Trophoblast cell (in vitro differentiated cells and primary cell): ENCODE results near the gene GOLGA6A.
"Not testable (repeated sequence)": the region's sequence is repeated elsewhere in the genome, so short reads cannot be mapped to it uniquely, and the experiment has no call there.

Experiments
- DNase-seq, 2 donors: peaks; one replicate each; pipeline ENCODE4 v3.0.0-alpha.2; 2016
- H2AFZ ChIP-seq: 2 replicates; pipeline ENCODE4 v1.6.1; 2013; ENCODE audit warnings: low read length, moderate library complexity, mild to moderate bottlenecking; ENCODE audit not compliant: insufficient read depth, poor library complexity
- H2AK5ac ChIP-seq: 2 replicates; pipeline ENCODE4 v1.6.1; 2013; ENCODE audit warnings: mild to moderate bottlenecking, low read length
- H2BK120ac ChIP-seq: 2 replicates; pipeline ENCODE4 v1.6.1; 2013; ENCODE audit warnings: low read length, mild to moderate bottlenecking, moderate library complexity; ENCODE audit not compliant: insufficient read depth, poor library complexity
- H2BK12ac ChIP-seq: 2 replicates; pipeline ENCODE4 v1.6.1; 2013; ENCODE audit warnings: mild to moderate bottlenecking, low read length, moderate library complexity
- H2BK5ac ChIP-seq: 2 replicates; pipeline ENCODE4 v1.6.1; 2013; ENCODE audit warnings: low read length, low read depth, moderate library complexity, mild to moderate bottlenecking; ENCODE audit not compliant: poor library complexity
- H3K14ac ChIP-seq: 2 replicates; pipeline ENCODE4 v1.6.1; 2013; ENCODE audit warnings: mild to moderate bottlenecking, low read length
- H3K18ac ChIP-seq: 2 replicates; pipeline ENCODE4 v1.6.1; 2013; ENCODE audit warnings: mild to moderate bottlenecking, low read length
- H3K23ac ChIP-seq: 2 replicates; pipeline ENCODE4 v1.6.1; 2013; ENCODE audit warnings: low read length
- H3K27ac ChIP-seq: 2 replicates; pipeline ENCODE4 v1.5.1; 2013; ENCODE audit warnings: low read depth, mild to moderate bottlenecking, inconsistent platforms, low read length, moderate library complexity
- H3K27me3 ChIP-seq: 2 replicates; pipeline ENCODE4 v1.6.1; 2013; ENCODE audit warnings: inconsistent platforms, mild to moderate bottlenecking, low read length, moderate library complexity; ENCODE audit not compliant: insufficient read depth
- H3K36me3 ChIP-seq, 2 experiments: 1 replicate in 1 of 2; 2 replicates in 1 of 2; pipeline ENCODE4 v1.6.1; 2013; ENCODE audit warnings: low read length in 2 of 2, mild to moderate bottlenecking in 2 of 2, moderate library complexity in 1 of 2; ENCODE audit not compliant: insufficient read depth in 2 of 2, control insufficient read depth in 1 of 2
- H3K4ac ChIP-seq: 2 replicates; pipeline ENCODE4 v1.6.1; 2013; ENCODE audit warnings: low read depth, mild to moderate bottlenecking, low read length, moderate library complexity
- H3K4me1 ChIP-seq, 2 experiments: 1 replicate in 1 of 2; 2 replicates in 1 of 2; pipeline ENCODE4 v1.6.1; 2013; ENCODE audit warnings: low read length in 2 of 2, mild to moderate bottlenecking in 2 of 2, moderate library complexity in 1 of 2; ENCODE audit not compliant: insufficient read depth in 2 of 2, control insufficient read depth in 1 of 2
- H3K4me2 ChIP-seq: 2 replicates; pipeline ENCODE4 v1.6.1; 2013; ENCODE audit warnings: inconsistent platforms, mild to moderate bottlenecking, low read length, moderate library complexity
- H3K4me3 ChIP-seq: 2 replicates; pipeline ENCODE4 v1.5.1; 2013; ENCODE audit warnings: mild to moderate bottlenecking, low read depth, low read length, inconsistent platforms
- H3K79me1 ChIP-seq: one replicate; pipeline ENCODE4 v1.6.1; 2013; ENCODE audit warnings: low read length
- H3K79me2 ChIP-seq: 2 replicates; pipeline ENCODE4 v1.6.1; 2013; ENCODE audit warnings: low read length, mild to moderate bottlenecking; ENCODE audit not compliant: control insufficient read depth, insufficient read depth, poor library complexity
- H3K9ac ChIP-seq: 2 replicates; pipeline ENCODE4 v1.6.1; 2013; ENCODE audit warnings: mild to moderate bottlenecking, low read length
- H3K9me3 ChIP-seq: 2 replicates; pipeline ENCODE4 v1.6.1; 2013; ENCODE audit warnings: low read depth, mild to moderate bottlenecking, control low read depth, inconsistent platforms, low read length; ENCODE audit not compliant: insufficient read depth
- H4K12ac ChIP-seq: 2 replicates; pipeline ENCODE4 v1.6.1; 2013; ENCODE audit warnings: low read depth, mild to moderate bottlenecking, low read length, moderate library complexity
- H4K8ac ChIP-seq: 2 replicates; pipeline ENCODE4 v1.6.1; 2013; ENCODE audit warnings: low read depth, mild to moderate bottlenecking, low read length, moderate library complexity
- H4K91ac ChIP-seq: one replicate; pipeline ENCODE4 v1.6.1; 2013; ENCODE audit warnings: low read depth, mild to moderate bottlenecking, low read length, moderate library complexity
- WGBS: extraction: QIAGEN DNeasy Blood & Tissue Kit; methylation state at CpG from one replicate; pipeline ENCODE4 v1.1.7; 2013; ENCODE audit warnings: missing lambda C conversion rate; ENCODE audit not compliant: insufficient read length, insufficient coverage; ENCODE audit errors: extremely low coverage; 5-methylcytosine and 5-hydroxymethylcytosine counted together

Gene GOLGA6A

DNA sequence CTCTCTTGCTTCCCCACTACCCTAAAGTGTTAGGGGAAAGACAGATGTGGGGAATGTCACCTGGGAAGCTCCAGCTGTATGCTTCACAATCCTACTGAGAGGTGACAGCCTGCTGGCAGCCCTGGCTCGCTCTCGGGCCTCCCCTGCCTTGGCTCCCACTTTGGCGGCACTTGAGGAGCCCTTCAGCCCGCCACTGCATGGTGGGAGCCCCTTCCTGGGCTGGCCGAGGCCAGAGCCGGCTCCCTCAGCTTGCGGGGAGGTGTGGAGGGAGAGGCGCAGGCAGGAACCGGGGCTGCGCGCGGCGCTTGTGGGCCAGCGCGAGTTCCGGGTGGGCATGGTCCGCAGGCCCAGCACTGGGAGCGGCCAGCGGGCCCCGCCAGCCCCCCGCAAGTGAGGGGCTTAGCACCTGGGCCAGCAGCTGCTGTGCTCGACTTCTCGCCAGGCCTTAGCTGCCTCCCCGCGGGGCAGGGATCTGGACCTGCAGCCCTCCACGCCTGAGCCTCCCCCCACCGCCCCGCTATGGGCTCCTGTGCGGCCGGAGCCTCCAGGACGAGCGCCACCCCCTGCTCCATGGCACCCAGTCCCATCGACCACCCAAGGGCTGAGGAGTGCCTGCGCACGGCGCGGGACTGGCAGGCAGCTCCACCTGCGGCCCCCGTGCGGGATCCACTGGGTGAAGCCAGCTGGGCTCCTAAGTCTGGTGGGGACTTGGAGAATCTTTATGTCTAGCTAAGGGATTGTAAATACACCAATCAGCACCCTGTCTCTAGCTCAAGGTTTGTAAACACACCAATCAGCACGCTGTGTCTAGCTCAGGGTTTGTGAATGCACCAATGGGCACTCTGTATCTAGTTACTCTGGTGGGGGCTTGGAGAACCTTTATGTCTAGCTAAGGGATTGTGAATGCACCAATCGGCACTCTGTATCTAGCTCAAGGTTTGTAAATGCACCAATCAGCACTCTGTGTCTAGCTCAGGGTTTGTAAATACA lies 29.8 kb downstream of the GOLGA6A start:
- H3K79me1 ChIP-seq, H3K4ac ChIP-seq, H3K14ac ChIP-seq, H4K12ac ChIP-seq, H2BK120ac ChIP-seq, H3K79me2 ChIP-seq, H2BK12ac ChIP-seq, H3K4me2 ChIP-seq, H3K27me3 ChIP-seq, H3K27ac ChIP-seq, H3K18ac ChIP-seq, H3K4me1 ChIP-seq, H3K9ac ChIP-seq, DNase-seq, H3K36me3 ChIP-seq, H4K8ac ChIP-seq, H2AK5ac ChIP-seq, H3K4me3 ChIP-seq, H3K23ac ChIP-seq, H3K9me3 ChIP-seq, H2BK5ac ChIP-seq, H2AFZ ChIP-seq: not testable (repeated sequence)
- no CpG with 5 or more reads among the region's 42 CpGs for WGBS
- peak overlapping the region; percentile 35 for H4K91ac ChIP-seq

- Histone ChIP-seq H3K4ac (no peak overlapping the region), H3K27me3 (no peaks in the 10 kb centered on the region), H3K18ac (no peak overlapping the region), H4K12ac (no peak overlapping the region), H3K36me3 (no peaks in the 10 kb centered on the region), H3K79me1 (peaks cover 2% of the 10 kb centered on the region), H2BK120ac (no peak overlapping the region), H4K91ac (peak overlapping the region; percentile 43), H3K4me2 (no peak overlapping the region), H3K23ac (no peak overlapping the region), H3K4me3 (peak overlapping the region; percentile 28), H2AK5ac (peak overlapping the region; percentile 59), H2BK5ac (no peak overlapping the region), H2BK12ac (peak overlapping the region; percentile 50), H3K4me1 (peaks cover 4 to 7% of the 10 kb centered on the region in 2 experiments), H3K9me3 (no peaks in the 10 kb centered on the region), H4K8ac (peak overlapping the region; percentile 32), H3K14ac (no peak overlapping the region), H2AFZ (no peak overlapping the region), H3K9ac (no peak overlapping the region), H3K79me2 (no peaks in the 10 kb centered on the region), H3K27ac (peak overlapping the region; percentile 27)
- WGBS, result no CpG with 5 or more reads among the region's 8 CpGs
- peak; percentile 89 to 91 for DNase-seq
These were observed 31.7 kb downstream of the GOLGA6A start for GRCh38 chr15:74050556-74051234.

- Histone ChIP-seq H3K9me3 (no peaks in the 10 kb centered on the region), H3K18ac (no peak overlapping the region), H2BK5ac (no peak overlapping the region), H4K12ac (no peak overlapping the region), H3K79me1 (peaks cover 2% of the 10 kb centered on the region), H3K4me1 (peaks cover 4 to 7% of the 10 kb centered on the region in 2 experiments), H2AFZ (no peak overlapping the region), H2AK5ac (no peak overlapping the region), H2BK12ac (no peak overlapping the region), H3K27me3 (no peaks in the 10 kb centered on the region), H3K27ac (no peak overlapping the region), H3K36me3 (no peaks in the 10 kb centered on the region), H2BK120ac (no peak overlapping the region), H3K79me2 (no peaks in the 10 kb centered on the region), H4K8ac (no peak overlapping the region), H3K9ac (no peak overlapping the region), H3K4ac (no peak overlapping the region), H3K4me2 (no peak overlapping the region), H4K91ac (no peak overlapping the region), H3K23ac (no peak overlapping the region), H3K4me3 (no peak overlapping the region), H3K14ac (no peak overlapping the region)
- WGBS, result no CpG with 5 or more reads among the region's 5 CpGs
- peak in 1 of 2 donors; percentile 7 for DNase-seq
These were observed 32.2 kb downstream of the GOLGA6A start for GRCh38 chr15:74050127-74050526.

DNA sequence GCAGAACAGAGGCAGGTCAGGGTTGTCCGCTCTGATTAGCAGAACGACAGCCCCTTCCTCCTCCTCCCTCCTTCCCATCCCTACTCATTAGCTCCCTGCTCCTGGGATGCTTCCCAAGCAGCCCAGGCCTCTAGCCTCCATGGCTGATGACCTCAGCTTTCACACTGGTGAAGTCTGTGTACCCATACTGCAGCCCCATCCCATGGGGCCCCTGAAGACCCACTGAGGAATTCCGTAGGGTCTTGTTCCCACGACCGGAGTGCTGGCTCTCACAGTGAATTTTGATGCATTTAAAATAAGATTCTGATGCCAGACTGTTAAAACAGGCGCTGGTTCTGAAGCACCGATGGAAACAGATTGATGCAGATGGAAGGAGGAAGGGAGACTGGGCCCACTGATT lies 36.1 kb downstream of the GOLGA6A start:
- Histone ChIP-seq H3K18ac (no peak overlapping the region), H3K23ac (no peak overlapping the region), H3K4me2 (no peak overlapping the region), H2BK120ac (no peak overlapping the region), H3K14ac (no peak overlapping the region), H3K9me3 (peaks cover 2% of the 10 kb centered on the region), H4K91ac (no peak overlapping the region), H3K36me3 (no peaks in the 10 kb centered on the region), H2AK5ac (no peak overlapping the region), H3K4me3 (no peak overlapping the region), H2AFZ (no peak overlapping the region), H3K79me2 (no peaks in the 10 kb centered on the region), H3K4ac (no peak overlapping the region), H4K8ac (no peak overlapping the region), H3K27ac (no peak overlapping the region), H2BK5ac (no peak overlapping the region), H3K79me1 (peaks cover 2% of the 10 kb centered on the region), H3K4me1 (peaks cover 3 to 4% of the 10 kb centered on the region in 2 experiments), H2BK12ac (no peak overlapping the region), H3K27me3 (no peaks in the 10 kb centered on the region), H4K12ac (no peak overlapping the region), H3K9ac (no peak overlapping the region)
- DNase-seq, result no peak
- WGBS, result no CpG with 5 or more reads among the region's 7 CpGs
